Liver (tissue), 9 donors: ENCODE results near the gene PLXNB1. TPM values are rescaled to one million over a fixed set of nuclear protein-coding genes. Genes with fewer than 3 reads are reported as not detected.
"Not testable (repeated sequence)": the region's sequence is repeated elsewhere in the genome, so short reads cannot be mapped to it uniquely, and the experiment has no call there.

Source experiments
- DNase-seq: peaks from one replicate; pipeline ENCODE4 v3.0.0-alpha.2; 2017; ENCODE audit warnings: low spot score
- H3K27ac ChIP-seq, 2 donors: one replicate each; pipeline ENCODE4 v1.7.0; 2013; ENCODE audit warnings: inconsistent platforms in 2 of 2, low read length in 2 of 2, control low read depth in 1 of 2, low read depth in 1 of 2, mild to moderate bottlenecking in 1 of 2
- H3K27me3 ChIP-seq, 4 donors: one replicate each; pipeline versions ENCODE4 v1.6.1 to v1.7.0; 2013; ENCODE audit warnings: low read length in 3 of 4, inconsistent platforms in 1 of 4, mild to moderate bottlenecking in 1 of 4, moderate library complexity in 1 of 4; ENCODE audit not compliant: control insufficient read depth in 4 of 4, insufficient read depth in 4 of 4
- H3K36me3 ChIP-seq, 4 donors: one replicate each; pipeline versions ENCODE4 v1.6.1 to v1.7.0; 2013; ENCODE audit warnings: low read length in 3 of 4, mild to moderate bottlenecking in 3 of 4, low read depth in 1 of 4, moderate library complexity in 1 of 4; ENCODE audit not compliant: control insufficient read depth in 4 of 4, insufficient read depth in 3 of 4
- H3K4me1 ChIP-seq, 4 donors: one replicate each; pipeline versions ENCODE4 v1.6.1 to v1.7.0; 2013; ENCODE audit warnings: low read length in 3 of 4, mild to moderate bottlenecking in 3 of 4, moderate library complexity in 1 of 4; ENCODE audit not compliant: control insufficient read depth in 4 of 4, insufficient read depth in 4 of 4
- H3K4me3 ChIP-seq, 3 donors: one replicate each; pipeline versions ENCODE4 v1.6.1 to v1.7.0; 2013; ENCODE audit warnings: low read length in 3 of 3, control low read depth in 1 of 3, low read depth in 1 of 3, mild to moderate bottlenecking in 1 of 3
- H3K9ac ChIP-seq, 2 donors: one replicate each; pipeline ENCODE4 v1.7.0; 2013; ENCODE audit warnings: low read length in 2 of 2, mild to moderate bottlenecking in 2 of 2, moderate library complexity in 2 of 2, control low read depth in 1 of 2, low read depth in 1 of 2
- H3K9me3 ChIP-seq, 4 donors: one replicate each; pipeline versions ENCODE4 v1.6.1 to v1.7.0; 2013; ENCODE audit warnings: low read length in 3 of 4; ENCODE audit not compliant: control insufficient read depth in 4 of 4
- EGR1 ChIP-seq, 2 donors: IDR thresholded peaks; 2 replicates each; pipeline ENCODE4 v1.6.1; 2016 to 2018; ENCODE audit warnings: antibody characterized with exemption in 2 of 2, low read depth in 2 of 2
- FOXA1 ChIP-seq: IDR thresholded peaks from 2 replicates; pipeline ENCODE4 v1.6.1; 2016; ENCODE audit warnings: antibody characterized with exemption
- FOXA2 ChIP-seq: IDR thresholded peaks from 2 replicates; pipeline ENCODE4 v1.6.1; 2016; ENCODE audit warnings: antibody characterized with exemption
- HNF4A ChIP-seq, 2 donors: conservative IDR thresholded peaks; 2 replicates each; pipeline ENCODE4 v1.6.1; 2016; ENCODE audit warnings: antibody characterized with exemption in 2 of 2, mild to moderate bottlenecking in 2 of 2
- HNF4G ChIP-seq: IDR thresholded peaks from 2 replicates; pipeline ENCODE4 v1.6.1; 2016; ENCODE audit warnings: antibody characterized with exemption
- NR2F2 ChIP-seq: IDR thresholded peaks from 2 replicates; pipeline ENCODE4 v1.6.1; 2016; ENCODE audit warnings: antibody characterized with exemption
- RAD21 ChIP-seq, 2 donors: IDR thresholded peaks; 2 replicates each; pipeline ENCODE4 v1.6.1; 2016; ENCODE audit warnings: antibody characterized with exemption in 2 of 2, mild to moderate bottlenecking in 2 of 2
- RXRA ChIP-seq, 2 donors: IDR thresholded peaks; 2 replicates each; pipeline ENCODE4 v1.6.1; 2017 to 2018; ENCODE audit warnings: antibody characterized with exemption in 2 of 2, mild to moderate bottlenecking in 1 of 2
- SP1 ChIP-seq: IDR thresholded peaks from 2 replicates; pipeline ENCODE4 v1.6.1; 2018; ENCODE audit warnings: antibody characterized with exemption, mild to moderate bottlenecking
- YY1 ChIP-seq: IDR thresholded peaks from 2 replicates; pipeline ENCODE4 v1.6.1; 2016; ENCODE audit warnings: antibody characterized with exemption, mild to moderate bottlenecking
- WGBS: extraction: QIAGEN DNeasy Blood & Tissue Kit; methylation state at CpG from one replicate; pipeline ENCODE4 v1.1.7; 2013; 5-methylcytosine and 5-hydroxymethylcytosine counted together
- polyA plus RNA-seq, 2 donors: library from polyadenylated mRNA; stranded (reverse) in 1 of 2; unstranded in 1 of 2; fragments of 200-250 nt in 1 of 2; fragments of >200 nt in 1 of 2; fragmentation: Nextera tagmentation in 1 of 2; extraction: Ambion mirVana in 1 of 2; gene quantifications; one replicate each; pipeline versions ENCODE4 v1.2.1 to v1.2.3, GENCODE V29; 2013 to 2015
- total RNA-seq, 2 donors: library from RNA; depleted of rRNA; stranded (reverse); fragments of >200 nt; gene quantifications; one replicate each; pipeline ENCODE4 v1.2.3, GENCODE V29; 2014
- TF ChIP-seq, protein P1 (sequence below): fragments of 150-350 bp; IDR thresholded peaks from 2 replicates; pipeline ENCODE4 v1.5.1; 2017; ENCODE audit warnings: improper control_type of control experiment, low read depth, low read length; ENCODE audit not compliant: missing input control
- TF ChIP-seq, protein P2 (sequence below): IDR thresholded peaks from 2 replicates; pipeline ENCODE4 v1.6.1; 2016; ENCODE audit warnings: antibody characterized with exemption
- TF ChIP-seq, protein P3 (sequence below): IDR thresholded peaks from 2 replicates; pipeline ENCODE4 v1.6.1; 2016; ENCODE audit warnings: antibody characterized with exemption, mild to moderate bottlenecking
- donor health status: healthy.
- donor health status: healthy.
- donor health status: healthy.
- donor health status: healthy.
- donor health status: healthy.

PLXNB1 gene
- total and polyA plus RNA-seq, 4 donors = 38.1 to 204 (median 72.9) TPM

DNA sequence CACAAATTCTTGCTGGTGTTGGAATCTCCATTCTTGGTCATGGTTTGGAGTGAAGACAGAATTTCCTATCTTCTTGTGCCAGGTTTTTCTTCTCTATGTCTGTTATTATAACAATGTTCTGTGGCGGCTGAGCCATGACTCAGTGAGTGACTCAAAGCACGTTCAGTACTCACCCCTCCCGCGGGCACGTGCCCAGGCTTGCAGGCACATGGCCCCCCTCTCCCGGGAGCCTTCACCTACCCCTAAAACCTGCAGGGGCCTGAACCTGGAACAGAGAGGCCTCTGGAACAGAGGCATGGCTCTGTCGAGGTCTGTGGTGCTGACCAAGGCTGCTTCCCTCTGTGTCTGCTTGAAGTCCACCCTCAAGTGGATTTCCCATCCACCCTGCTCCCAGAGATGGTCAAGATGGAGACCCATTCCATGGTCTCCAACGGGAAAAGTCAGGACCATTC is 27.6 kb downstream of the PLXNB1 start:
- Histone ChIP-seq H3K27ac (no peak overlapping the region), H3K4me3 (no peak overlapping the region), H3K9ac (no peak overlapping the region), H3K27me3 (no peaks in the 10 kb centered on the region), H3K36me3 (peaks cover 11 to 46% (median 20%) of the 10 kb centered on the region in 4 donors), H3K9me3 (no peaks in the 10 kb centered on the region), H3K4me1 (no peaks in the 10 kb centered on the region)
- TF ChIP-seq, protein P1, sequence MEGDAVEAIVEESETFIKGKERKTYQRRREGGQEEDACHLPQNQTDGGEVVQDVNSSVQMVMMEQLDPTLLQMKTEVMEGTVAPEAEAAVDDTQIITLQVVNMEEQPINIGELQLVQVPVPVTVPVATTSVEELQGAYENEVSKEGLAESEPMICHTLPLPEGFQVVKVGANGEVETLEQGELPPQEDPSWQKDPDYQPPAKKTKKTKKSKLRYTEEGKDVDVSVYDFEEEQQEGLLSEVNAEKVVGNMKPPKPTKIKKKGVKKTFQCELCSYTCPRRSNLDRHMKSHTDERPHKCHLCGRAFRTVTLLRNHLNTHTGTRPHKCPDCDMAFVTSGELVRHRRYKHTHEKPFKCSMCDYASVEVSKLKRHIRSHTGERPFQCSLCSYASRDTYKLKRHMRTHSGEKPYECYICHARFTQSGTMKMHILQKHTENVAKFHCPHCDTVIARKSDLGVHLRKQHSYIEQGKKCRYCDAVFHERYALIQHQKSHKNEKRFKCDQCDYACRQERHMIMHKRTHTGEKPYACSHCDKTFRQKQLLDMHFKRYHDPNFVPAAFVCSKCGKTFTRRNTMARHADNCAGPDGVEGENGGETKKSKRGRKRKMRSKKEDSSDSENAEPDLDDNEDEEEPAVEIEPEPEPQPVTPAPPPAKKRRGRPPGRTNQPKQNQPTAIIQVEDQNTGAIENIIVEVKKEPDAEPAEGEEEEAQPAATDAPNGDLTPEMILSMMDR = no peak
- TF ChIP-seq NR2F2 (no peak), HNF4G (no peak), YY1 (no peak), HNF4A (conservative IDR thresholded peaks at IDR 0.05) (no peak), FOXA2 (no peak), FOXA1 (no peak), RXRA (IDR thresholded peaks at IDR 0.05) (no peak), SP1 (no peak), EGR1 (IDR thresholded peaks at IDR 0.05; ENCODE audit: low read depth in 2 of 2) (no peak), RAD21 (IDR thresholded peaks at IDR 0.05) (no peak)
- TF ChIP-seq, protein P2, sequence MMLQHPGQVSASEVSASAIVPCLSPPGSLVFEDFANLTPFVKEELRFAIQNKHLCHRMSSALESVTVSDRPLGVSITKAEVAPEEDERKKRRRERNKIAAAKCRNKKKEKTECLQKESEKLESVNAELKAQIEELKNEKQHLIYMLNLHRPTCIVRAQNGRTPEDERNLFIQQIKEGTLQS = no peak
- TF ChIP-seq, protein P3, sequence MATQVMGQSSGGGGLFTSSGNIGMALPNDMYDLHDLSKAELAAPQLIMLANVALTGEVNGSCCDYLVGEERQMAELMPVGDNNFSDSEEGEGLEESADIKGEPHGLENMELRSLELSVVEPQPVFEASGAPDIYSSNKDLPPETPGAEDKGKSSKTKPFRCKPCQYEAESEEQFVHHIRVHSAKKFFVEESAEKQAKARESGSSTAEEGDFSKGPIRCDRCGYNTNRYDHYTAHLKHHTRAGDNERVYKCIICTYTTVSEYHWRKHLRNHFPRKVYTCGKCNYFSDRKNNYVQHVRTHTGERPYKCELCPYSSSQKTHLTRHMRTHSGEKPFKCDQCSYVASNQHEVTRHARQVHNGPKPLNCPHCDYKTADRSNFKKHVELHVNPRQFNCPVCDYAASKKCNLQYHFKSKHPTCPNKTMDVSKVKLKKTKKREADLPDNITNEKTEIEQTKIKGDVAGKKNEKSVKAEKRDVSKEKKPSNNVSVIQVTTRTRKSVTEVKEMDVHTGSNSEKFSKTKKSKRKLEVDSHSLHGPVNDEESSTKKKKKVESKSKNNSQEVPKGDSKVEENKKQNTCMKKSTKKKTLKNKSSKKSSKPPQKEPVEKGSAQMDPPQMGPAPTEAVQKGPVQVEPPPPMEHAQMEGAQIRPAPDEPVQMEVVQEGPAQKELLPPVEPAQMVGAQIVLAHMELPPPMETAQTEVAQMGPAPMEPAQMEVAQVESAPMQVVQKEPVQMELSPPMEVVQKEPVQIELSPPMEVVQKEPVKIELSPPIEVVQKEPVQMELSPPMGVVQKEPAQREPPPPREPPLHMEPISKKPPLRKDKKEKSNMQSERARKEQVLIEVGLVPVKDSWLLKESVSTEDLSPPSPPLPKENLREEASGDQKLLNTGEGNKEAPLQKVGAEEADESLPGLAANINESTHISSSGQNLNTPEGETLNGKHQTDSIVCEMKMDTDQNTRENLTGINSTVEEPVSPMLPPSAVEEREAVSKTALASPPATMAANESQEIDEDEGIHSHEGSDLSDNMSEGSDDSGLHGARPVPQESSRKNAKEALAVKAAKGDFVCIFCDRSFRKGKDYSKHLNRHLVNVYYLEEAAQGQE = no peak
- no peak for DNase-seq
- 70% methylated on average over 8 of the region's 8 CpGs for WGBS

DNA sequence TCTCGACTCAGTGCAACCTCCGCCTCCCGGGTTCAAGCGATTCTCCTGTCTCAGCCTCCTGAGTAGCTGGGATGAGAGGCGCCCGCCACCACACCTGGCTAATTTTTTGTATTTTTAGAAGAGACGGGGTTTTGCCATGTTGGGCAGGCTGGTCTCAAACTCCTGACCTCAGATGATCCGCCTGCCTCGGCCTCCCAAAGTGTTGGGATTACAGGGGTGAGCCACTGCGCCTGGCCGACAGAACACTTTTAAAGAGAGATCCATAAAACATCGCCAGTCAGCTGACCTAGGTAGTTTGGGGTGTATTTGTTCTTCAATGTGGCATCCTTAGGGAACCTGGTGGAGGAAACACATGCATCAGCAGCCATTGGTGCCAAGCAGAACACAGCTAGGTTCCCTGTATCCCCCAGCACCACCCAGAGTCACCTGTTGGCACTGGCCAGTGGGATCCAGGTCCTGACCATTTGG is 28.4 kb downstream of the PLXNB1 start:
- peaks cover 9 to 38% (median 15%) of the 10 kb centered on the region in 4 donors for H3K36me3 ChIP-seq
- H3K27ac ChIP-seq, H3K4me1 ChIP-seq, H3K9ac ChIP-seq, H3K9me3 ChIP-seq, DNase-seq, H3K4me3 ChIP-seq, H3K27me3 ChIP-seq: not testable (repeated sequence)
- WGBS = 93% methylated on average over 12 of the region's 12 CpGs

DNA sequence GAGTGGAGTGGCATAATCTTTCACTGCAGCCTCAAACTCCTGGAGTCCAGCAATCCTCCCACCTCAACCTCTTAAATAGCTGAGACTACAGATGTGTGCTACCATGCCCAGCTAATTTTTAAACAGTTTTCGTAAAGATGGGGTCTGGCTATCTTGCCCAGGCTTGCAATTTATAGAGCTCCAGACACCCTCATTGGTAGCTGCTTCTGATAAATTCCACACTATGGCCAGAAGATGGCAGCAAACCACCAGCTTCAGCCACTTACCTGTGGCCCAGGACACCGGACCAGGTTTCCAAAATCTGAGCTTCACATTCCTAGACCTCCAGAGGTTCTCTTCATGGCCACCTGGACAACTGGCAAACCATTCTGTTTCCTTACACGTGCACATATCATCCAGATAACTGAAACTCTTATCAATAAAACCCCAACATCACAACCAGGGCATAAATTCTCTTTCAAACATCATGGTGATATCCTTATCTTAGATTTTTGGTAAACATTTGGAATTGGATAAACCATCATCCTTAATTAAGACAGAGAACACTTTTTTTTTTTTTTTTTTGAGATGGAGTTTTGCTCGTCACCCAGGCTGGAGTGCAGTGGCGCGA is 29.0 kb downstream of the PLXNB1 start:
- no peak overlapping the region for H3K9ac ChIP-seq
- WGBS = 61% methylated on average over 6 of the region's 6 CpGs
- no peaks in the 10 kb centered on the region for H3K4me1 ChIP-seq
- DNase-seq = peak; percentile 60
- H3K36me3 ChIP-seq = peaks cover 8 to 32% (median 12%) of the 10 kb centered on the region in 4 donors
- TF ChIP-seq HNF4A (conservative IDR thresholded peaks at IDR 0.05) (no peak), FOXA2 (no peak), RAD21 (IDR thresholded peaks at IDR 0.05) (peak; percentile 93 to 97)
- TF ChIP-seq, protein P1 = peak; percentile 86
- no peak overlapping the region for H3K27ac ChIP-seq
- H3K9me3 ChIP-seq = no peaks in the 10 kb centered on the region
- H3K4me3 ChIP-seq = no peak overlapping the region
- H3K27me3 ChIP-seq = no peaks in the 10 kb centered on the region
